ENCODE measurements around the gene MAGEL2.

- TF ChIP-seq, protein P1, sequence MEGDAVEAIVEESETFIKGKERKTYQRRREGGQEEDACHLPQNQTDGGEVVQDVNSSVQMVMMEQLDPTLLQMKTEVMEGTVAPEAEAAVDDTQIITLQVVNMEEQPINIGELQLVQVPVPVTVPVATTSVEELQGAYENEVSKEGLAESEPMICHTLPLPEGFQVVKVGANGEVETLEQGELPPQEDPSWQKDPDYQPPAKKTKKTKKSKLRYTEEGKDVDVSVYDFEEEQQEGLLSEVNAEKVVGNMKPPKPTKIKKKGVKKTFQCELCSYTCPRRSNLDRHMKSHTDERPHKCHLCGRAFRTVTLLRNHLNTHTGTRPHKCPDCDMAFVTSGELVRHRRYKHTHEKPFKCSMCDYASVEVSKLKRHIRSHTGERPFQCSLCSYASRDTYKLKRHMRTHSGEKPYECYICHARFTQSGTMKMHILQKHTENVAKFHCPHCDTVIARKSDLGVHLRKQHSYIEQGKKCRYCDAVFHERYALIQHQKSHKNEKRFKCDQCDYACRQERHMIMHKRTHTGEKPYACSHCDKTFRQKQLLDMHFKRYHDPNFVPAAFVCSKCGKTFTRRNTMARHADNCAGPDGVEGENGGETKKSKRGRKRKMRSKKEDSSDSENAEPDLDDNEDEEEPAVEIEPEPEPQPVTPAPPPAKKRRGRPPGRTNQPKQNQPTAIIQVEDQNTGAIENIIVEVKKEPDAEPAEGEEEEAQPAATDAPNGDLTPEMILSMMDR (IDR thresholded peaks at IDR 0.05) = no peak
- TF ChIP-seq POLR2AphosphoS5 (IDR thresholded peaks at IDR 0.05) = peak in 1 of 3 donors; percentile 9
Observed at GRCh38 chr15:23690450-23690852, 42.8 kb upstream of the MAGEL2 start.

Data from breast epithelium (tissue), 3 donors.